Measurements from ENCODE around the gene RAB7B.

RAB7B gene

GRCh38 chr1:205993068-205993467 lies 10.1 kb downstream of the RAB7B start:
- no peaks in the 10 kb centered on the region for H3K27me3 ChIP-seq (ENCODE audit: insufficient read depth, poor library complexity, severe bottlenecking)
- no peak overlapping the region for H3K27ac ChIP-seq (replicated peaks)
- TF ChIP-seq CTCF (IDR thresholded peaks at IDR 0.05; ENCODE audit: insufficient read depth, low read length), result no peak
- no peak for TF ChIP-seq POLR2AphosphoS5 (IDR thresholded peaks at IDR 0.05; ENCODE audit: low read depth)
- TF ChIP-seq SPI1 (IDR thresholded peaks at IDR 0.05; ENCODE audit: borderline replicate concordance, low read depth), result no peak
- no peak for TF ChIP-seq GABPA (IDR thresholded peaks at IDR 0.05; ENCODE audit: low read depth)
- no peak for TF ChIP-seq REST (IDR thresholded peaks at IDR 0.05; ENCODE audit: insufficient replicate concordance, low read depth)
- no peak for DNase-seq (ENCODE audit: low read depth in 1 of 2, low spot score in 1 of 2)
- no peak overlapping the region for H3K4me3 ChIP-seq (replicated peaks; ENCODE audit: insufficient read depth, low read length)

- TF ChIP-seq CTCF (IDR thresholded peaks at IDR 0.05; ENCODE audit: insufficient read depth, low read length), result no peak
- no peak for TF ChIP-seq GABPA (IDR thresholded peaks at IDR 0.05; ENCODE audit: low read depth)
- no peak for TF ChIP-seq REST (IDR thresholded peaks at IDR 0.05; ENCODE audit: insufficient replicate concordance, low read depth)
- no peak overlapping the region for H3K27ac ChIP-seq (replicated peaks)
These were observed 10.8 kb downstream of the RAB7B start for GRCh38 chr1:205992218-205992882.

GRCh38 chr1:205991237-205991636 lies 12.0 kb downstream of the RAB7B start:
- no peak overlapping the region for H3K4me3 ChIP-seq (replicated peaks; ENCODE audit: insufficient read depth, low read length)
- H3K27ac ChIP-seq (replicated peaks), result no peak overlapping the region
- TF ChIP-seq CTCF (IDR thresholded peaks at IDR 0.05; ENCODE audit: insufficient read depth, low read length) (no peak), SPI1 (IDR thresholded peaks at IDR 0.05; ENCODE audit: borderline replicate concordance, low read depth) (no peak), REST (IDR thresholded peaks at IDR 0.05; ENCODE audit: insufficient replicate concordance, low read depth) (no peak), POLR2AphosphoS5 (IDR thresholded peaks at IDR 0.05; ENCODE audit: low read depth) (no peak), GABPA (IDR thresholded peaks at IDR 0.05; ENCODE audit: low read depth) (no peak)
- DNase-seq (ENCODE audit: low read depth in 1 of 2, low spot score in 1 of 2), result no peak
- H3K27me3 ChIP-seq (ENCODE audit: insufficient read depth, poor library complexity, severe bottlenecking), result no peaks in the 10 kb centered on the region

More at GRCh38 chr1:205992218-205992882, 10.8 kb downstream of the RAB7B start:
- Histone ChIP-seq H3K4me3 (replicated peaks; ENCODE audit: insufficient read depth, low read length) (no peak overlapping the region), H3K27me3 (ENCODE audit: insufficient read depth, poor library complexity, severe bottlenecking) (no peaks in the 10 kb centered on the region)
- DNase-seq (ENCODE audit: low read depth in 1 of 2, low spot score in 1 of 2), result no peak

Measured in HL-60 (cell line).